HG03097 (cell line): ENCODE measurements around the gene TRPV6.

Experiments used
- ATAC-seq: cut with Tn5 transposase; IDR thresholded peaks from one replicate; pipeline ENCODE4 v1.9.1; 2021; ENCODE audit not compliant: unreplicated experiment, low FRiP score

Gene TRPV6

GRCh38 chr7:142908921-142909890, 23.7 kb upstream of the TRPV6 start:
- ATAC-seq: no peak

- ATAC-seq: no peak
Measured at GRCh38 chr7:142908290-142908689, 22.7 kb upstream of the TRPV6 start.

GRCh38 chr7:142906643-142907042, 21.1 kb upstream of the TRPV6 start:
- ATAC-seq: no peak

GRCh38 chr7:142905759-142906158, 20.2 kb upstream of the TRPV6 start:
- ATAC-seq: no peak

DNA sequence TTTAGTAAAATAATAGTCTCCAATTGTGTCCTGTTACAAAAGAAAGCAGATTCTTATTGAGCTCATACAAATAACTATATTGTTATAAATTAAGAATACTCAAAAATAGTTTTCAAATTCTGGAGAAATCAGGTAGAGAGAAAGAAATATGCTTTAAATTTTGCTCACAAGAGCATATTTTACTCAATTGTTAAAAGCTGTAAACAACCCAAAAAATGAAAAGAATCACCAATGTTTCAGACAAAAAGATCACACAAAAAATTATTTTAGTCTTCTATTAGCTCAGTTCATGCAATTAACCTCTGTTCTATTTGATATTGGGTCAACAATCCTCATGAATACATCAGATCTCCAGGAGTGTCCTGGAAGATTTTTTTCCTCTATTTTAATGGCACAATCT, 18.6 kb upstream of the TRPV6 start:
- no peak for ATAC-seq

DNA sequence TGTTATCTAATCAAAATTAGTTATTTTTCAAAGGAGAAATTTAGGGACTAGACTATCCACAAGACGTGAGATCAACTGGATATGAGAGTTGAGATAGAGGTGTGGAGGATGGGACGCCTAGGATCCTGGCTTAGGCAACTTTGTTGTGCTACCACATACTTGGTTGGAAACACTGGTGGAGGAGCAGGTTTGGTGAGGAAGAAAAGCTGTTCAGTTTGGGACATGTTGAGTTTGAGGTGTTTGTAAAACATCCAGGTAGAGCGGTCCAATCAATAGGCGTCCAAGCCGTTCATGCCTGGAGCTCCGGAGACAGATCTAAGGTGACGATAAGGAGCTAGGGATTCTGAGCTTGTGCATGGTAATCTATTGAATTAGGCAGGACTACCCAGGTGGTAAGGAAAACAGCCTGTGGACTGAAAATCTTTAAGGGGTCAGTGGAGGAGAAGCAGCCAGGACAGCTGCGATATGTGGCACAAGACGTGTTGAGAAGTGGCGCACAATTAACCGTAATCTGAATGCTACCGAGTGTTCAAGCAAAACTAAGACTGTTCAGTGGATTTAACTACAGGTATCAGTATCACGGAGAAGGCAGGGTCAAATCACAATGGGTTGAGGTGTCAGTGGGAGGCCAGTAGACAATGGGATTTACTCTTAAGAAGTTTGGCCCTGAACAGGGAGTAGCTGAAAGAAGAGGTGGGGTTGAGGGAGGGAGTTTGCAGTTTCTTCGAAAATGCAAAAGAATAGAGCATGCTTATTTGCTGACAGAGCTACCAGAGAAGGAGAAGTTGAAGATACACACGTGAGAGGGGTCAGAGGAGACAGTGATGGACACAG, 16.1 kb upstream of the TRPV6 start:
- no peak for ATAC-seq

DNA sequence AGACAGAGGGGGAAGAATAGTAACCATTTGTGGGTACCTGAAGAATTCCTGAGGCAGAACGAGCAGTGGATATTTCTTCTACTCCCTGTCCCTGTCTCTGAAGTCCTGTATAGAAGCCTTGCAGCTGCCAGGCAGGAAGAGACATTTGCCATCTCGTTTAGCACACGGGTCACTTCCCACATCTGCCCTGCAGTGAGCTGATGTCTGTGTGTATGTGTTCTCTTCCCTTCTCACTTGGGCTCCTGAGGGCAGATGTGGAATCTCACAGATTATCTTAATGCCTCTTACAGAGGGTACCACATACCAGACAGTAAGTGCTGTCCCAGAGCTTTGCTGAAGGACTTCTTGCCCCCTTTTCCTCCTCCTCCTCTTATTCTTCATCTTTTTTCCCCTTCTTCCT, 14.1 kb upstream of the TRPV6 start:
- ATAC-seq: no peak

- ATAC-seq: no peak
Measured at GRCh38 chr7:142898377-142899170, 13.0 kb upstream of the TRPV6 start.

- no peak for ATAC-seq
Measured at GRCh38 chr7:142897691-142898090, 12.1 kb upstream of the TRPV6 start.

DNA sequence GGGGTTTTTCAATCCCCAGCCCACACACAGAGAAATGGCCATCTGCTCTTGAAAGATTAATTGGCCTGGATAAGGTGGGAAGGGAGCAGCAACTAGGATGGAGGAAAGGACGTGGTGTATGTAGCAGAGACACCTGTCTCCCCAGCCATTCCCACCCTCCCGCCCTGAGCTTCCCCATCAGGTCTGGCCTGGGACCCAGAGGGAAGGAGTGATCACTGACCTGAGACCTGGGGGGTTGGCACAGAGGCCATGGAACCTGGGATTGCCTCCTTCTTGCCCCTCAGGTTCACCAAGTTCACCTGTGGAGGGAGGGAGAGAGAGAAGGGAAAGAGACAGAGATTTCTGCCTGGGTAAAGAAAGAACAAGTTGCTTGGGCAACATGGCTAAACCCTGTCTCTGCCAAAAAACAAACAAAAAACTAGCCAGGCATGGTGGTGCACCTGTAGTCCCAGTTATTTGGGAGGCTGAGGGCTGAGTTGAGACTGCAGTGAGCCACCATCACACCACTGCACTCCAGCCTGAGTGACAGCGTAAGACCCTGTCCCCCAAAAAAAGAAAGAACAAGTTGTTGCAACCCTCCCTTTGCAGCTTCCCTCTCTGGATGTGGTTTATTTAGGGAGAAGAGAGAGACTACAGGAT, 11.3 kb upstream of the TRPV6 start:
- ATAC-seq: no peak

DNA sequence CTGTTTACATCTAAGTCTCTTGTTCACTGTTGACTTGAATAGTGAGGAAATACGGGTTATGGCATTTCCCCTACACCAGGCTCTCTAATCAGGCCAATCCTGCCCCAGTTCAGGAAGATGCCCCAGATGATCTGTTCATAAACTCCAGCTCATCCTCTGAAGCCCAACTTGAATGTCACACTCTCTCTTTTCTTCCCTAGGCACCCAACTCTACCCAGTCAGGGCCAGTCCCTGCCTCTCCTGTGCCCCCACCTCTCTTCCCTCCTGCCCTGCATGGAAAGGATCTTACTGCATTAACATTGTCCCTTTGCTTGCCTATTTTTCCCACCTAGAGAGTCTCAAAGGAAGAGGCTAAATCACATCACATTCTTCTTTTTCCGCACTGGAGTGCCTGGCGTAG, 10.6 kb upstream of the TRPV6 start:
- ATAC-seq: no peak

DNA sequence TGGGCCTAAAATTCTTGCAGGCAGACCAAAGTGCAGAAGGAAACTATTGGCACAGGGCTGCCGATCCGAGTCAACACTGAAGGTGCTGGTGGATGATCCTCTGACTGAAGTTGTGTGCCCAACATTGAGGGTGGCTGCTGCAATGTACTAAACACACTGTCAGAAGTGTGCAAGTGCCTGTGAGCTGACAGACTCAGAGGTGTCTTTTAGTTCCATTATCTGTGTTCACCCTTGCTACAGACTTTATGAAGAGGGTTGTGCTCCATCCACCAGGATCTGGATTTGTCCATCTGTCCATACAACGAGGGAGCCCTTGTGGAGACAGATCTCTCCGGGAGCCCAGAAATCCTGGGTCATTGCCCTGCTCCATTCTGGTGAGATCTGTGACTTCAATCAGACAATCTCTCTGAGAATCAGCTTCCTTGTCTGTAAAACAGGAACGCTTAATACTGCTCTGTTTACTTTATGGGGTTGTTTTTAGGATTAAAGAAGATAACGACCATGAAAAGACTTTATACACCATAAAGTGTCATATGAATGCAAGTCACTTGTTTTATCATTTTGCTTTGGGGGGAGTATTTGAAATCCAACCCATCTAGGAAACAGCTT, 9.5 kb upstream of the TRPV6 start:
- ATAC-seq: no peak

DNA sequence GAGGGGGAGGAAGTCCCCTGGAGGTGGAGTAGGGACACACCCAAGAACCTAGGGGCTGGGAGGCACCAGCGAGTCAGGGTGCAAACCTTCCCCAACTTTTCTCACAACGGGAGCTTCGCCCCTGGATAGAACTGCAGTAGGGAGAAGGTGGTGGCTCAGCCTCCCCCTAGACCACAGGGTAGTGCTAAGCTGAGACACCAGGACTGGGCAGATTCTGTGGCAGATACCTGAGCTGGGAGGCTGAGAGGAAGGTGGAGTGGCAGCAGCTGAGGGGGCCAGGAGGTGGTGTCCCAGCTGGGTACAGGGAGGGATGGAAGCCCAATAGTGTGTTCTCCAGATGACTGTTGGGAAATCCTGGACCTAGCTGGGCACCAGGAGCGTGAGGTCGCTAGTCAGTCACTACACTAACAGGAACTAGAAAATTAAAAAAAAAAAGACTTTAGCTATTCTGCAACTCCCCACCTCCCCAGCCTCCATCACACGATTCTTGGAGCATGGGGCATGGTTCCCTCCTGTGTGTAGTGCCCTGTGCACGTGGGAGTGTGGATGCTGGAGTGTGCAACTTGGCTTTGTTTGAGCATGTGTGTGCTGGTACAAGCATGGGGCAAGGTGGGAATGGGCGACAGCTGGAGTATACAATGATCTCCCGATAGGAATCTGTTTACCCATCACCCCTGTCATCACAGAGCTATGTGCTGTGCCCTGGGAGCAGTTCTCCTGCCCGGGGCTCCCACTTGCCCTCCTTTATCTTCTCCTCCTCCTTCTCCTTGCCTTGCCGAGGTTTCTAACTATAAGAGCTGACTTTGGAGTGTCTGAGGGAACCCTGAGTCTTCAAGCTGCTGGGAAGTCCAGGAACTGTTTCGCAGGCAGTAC, 8.8 kb upstream of the TRPV6 start:
- ATAC-seq: no peak

DNA sequence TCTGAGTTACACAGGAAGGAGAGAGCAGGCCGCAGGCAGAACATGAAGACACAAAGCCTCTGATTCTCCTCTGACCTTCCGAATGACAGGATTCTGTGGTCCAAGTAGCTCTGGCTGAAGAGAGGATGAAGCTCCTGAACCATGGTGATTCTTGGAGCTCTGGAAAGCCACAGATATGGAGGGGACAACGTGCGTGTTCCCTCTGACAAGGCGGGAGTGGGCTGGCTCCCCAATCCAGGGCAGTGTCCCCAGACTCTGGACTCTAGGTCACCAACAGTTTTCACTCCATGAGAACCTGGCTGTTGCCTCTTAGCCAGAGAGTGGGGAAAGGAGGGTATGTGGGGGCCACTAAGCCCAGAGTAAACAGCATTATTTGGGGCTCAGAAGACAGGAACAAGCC, 7.4 kb upstream of the TRPV6 start:
- ATAC-seq: no peak

DNA sequence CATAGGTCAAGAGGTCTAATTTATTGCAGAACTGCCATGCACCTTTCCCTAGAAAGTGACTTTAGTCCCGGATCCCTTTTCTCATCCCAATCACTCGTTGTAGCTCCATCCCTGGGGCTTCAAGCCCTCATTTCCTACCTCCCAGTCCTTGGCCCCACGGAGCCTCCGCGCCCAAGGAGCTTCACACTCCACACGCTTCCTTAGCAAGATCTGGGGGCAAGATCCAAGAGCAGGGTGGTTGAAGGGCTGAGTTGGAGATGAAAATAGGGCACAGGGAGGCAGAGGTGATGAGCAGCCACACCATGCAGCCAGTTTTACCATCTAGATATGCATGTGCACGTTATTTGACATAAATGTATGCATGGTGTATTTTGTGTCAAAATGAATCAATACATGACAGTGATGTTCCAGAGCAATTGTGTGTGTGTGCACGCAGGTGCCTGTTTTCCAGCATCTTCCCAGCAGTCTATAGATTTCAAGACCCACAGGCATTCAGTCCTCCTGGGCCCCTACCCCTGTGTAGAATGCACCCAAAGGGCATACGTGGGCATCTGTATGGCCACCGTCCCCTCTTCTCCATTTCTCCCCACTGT, 6.0 kb upstream of the TRPV6 start:
- ATAC-seq: no peak

DNA sequence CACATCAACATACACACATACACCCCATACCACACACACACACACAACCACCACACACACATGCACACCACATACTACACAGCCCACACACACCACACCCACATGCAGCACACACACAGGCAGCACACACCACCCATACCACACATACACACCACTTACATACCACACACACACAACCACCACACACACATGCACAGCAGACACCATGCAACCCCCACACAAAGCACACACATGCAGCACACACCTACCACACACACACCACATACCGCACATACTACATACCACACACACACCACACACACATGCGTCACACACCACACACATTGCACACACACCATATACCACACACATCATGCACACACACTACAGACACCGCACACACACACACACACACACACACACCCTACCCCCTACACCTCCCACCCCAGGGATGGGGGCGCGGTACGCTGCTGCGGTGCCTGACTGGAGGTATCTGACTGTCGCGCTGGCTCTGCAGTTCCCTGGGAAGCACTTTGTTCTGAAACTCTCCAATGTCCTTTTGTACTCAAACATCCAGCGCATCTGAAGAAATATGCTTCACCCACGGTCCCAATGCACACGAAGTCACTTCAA, 5.4 kb upstream of the TRPV6 start:
- ATAC-seq: no peak

- no peak for ATAC-seq
Measured at GRCh38 chr7:142889816-142890215, 4.3 kb upstream of the TRPV6 start.
